Common myeloid progenitor, CD34-positive (primary cell): ENCODE measurements around the gene IFNL3.

ENCODE experiments used
- CTCF ChIA-PET: fragments of 350-600 bp; sonication (Branson Sonifier 250); formaldehyde crosslinking; loops from one replicate; lab custom pipeline; 2021; ENCODE audit warnings: antibody characterized with exemption; lab: Charles Lee
- POLR2A ChIA-PET: fragments of 350-600 bp; sonication (Branson Sonifier 250); formaldehyde crosslinking; loops from one replicate; lab custom pipeline; 2021; ENCODE audit warnings: antibody characterized with exemption; lab: Charles Lee
- DNase-seq, 3 donors: peaks; one replicate each; pipeline versions ENCODE4 v3.0.0 to v3.0.0-alpha.2; 2013
- H3K27ac ChIP-seq, 2 experiments: 1 replicate in 1 of 2; 2 replicates in 1 of 2; pipeline ENCODE4 v1.7.0; 2013; ENCODE audit warnings: inconsistent platforms in 2 of 2, low read length in 2 of 2, mild to moderate bottlenecking in 2 of 2, low read depth in 1 of 2, moderate library complexity in 1 of 2; ENCODE audit not compliant: severe bottlenecking in 2 of 2, insufficient read depth in 1 of 2, poor library complexity in 1 of 2
- H3K27me3 ChIP-seq, 5 experiments: replicated peaks in 2 of 5; 1 replicate in 3 of 5; 2 replicates in 2 of 5; pipeline versions ENCODE4 v1.6.1 to v1.7.0; 2013; ENCODE audit warnings: low read length in 4 of 5, mild to moderate bottlenecking in 2 of 5, moderate library complexity in 2 of 5, inconsistent platforms in 1 of 5; ENCODE audit not compliant: insufficient read depth in 5 of 5, control insufficient read depth in 4 of 5
- H3K36me3 ChIP-seq, 4 experiments: 1 replicate in 2 of 4; 2 replicates in 2 of 4; pipeline versions ENCODE4 v1.6.1 to v1.7.0; 2013; ENCODE audit warnings: low read length in 3 of 4, control low read depth in 1 of 4, mild to moderate bottlenecking in 1 of 4; ENCODE audit not compliant: control insufficient read depth in 4 of 4, insufficient read depth in 4 of 4
- H3K4me1 ChIP-seq, 4 experiments: 1 replicate in 3 of 4; 2 replicates in 1 of 4; pipeline versions ENCODE4 v1.6.1 to v1.7.1; 2013; ENCODE audit warnings: low read length in 3 of 4, mild to moderate bottlenecking in 3 of 4, control low read depth in 1 of 4, inconsistent platforms in 1 of 4, moderate library complexity in 1 of 4; ENCODE audit not compliant: control insufficient read depth in 4 of 4, insufficient read depth in 4 of 4; ENCODE audit errors: control extremely low read depth in 1 of 4
- H3K4me3 ChIP-seq, 7 experiments: 1 replicate in 4 of 7; 2 replicates in 3 of 7; pipeline versions ENCODE4 v1.5.1 to v1.7.0; 2013; ENCODE audit warnings: mild to moderate bottlenecking in 7 of 7, low read length in 6 of 7, moderate library complexity in 6 of 7, inconsistent platforms in 2 of 7, low read depth in 2 of 7, control low read depth in 1 of 7; ENCODE audit not compliant: insufficient read depth in 4 of 7, control insufficient read depth in 1 of 7; ENCODE audit errors: extremely low read depth in 1 of 7
- H3K9me3 ChIP-seq, 5 experiments: 1 replicate in 4 of 5; 2 replicates in 1 of 5; pipeline versions ENCODE4 v1.6.1 to v1.7.1; 2013; ENCODE audit warnings: low read length in 4 of 5, mild to moderate bottlenecking in 2 of 5, inconsistent platforms in 1 of 5, low read depth in 1 of 5, moderate library complexity in 1 of 5; ENCODE audit not compliant: control insufficient read depth in 4 of 5, insufficient read depth in 2 of 5; ENCODE audit errors: control extremely low read depth in 1 of 5
- WGBS: methylation state at CpG from one replicate; pipeline ENCODE4 v1.1.5; 2013; ENCODE audit not compliant: insufficient coverage; 5-methylcytosine and 5-hydroxymethylcytosine counted together

IFNL3 gene

DNA sequence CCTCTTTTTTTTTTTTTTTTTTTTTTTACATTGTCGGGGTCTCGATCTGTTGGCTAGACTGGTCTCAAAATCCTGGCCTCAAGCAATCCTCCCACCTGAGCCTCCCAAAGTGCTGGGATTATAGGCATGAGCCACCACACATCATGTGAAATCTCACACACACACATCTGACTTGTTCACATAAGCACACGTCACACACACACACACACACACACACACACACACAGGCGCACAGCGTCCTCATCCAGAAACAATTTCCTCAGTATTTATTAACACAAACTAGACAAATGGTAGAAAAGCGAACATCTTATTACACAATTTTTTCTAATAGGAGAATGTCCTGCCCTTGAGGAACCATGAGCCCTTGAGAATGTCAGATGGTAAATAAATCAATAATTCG is 35.6 kb downstream of the IFNL3 start:
- H3K4me1 ChIP-seq: peaks cover 0 to under 1% (median 0%) of the 10 kb centered on the region in 4 experiments
- WGBS: 50% methylated on average over 2 of the region's 7 CpGs
- H3K36me3 ChIP-seq: no peaks in the 10 kb centered on the region
- ChIA-PET POLR2A (no interaction called here), CTCF (no interaction called here)
- no peak overlapping the region for H3K4me3 ChIP-seq
- H3K9me3 ChIP-seq: no peaks in the 10 kb centered on the region
- H3K27ac ChIP-seq: no peak overlapping the region
- peaks cover 0 to 14% (median 10%) of the 10 kb centered on the region in 5 experiments for H3K27me3 ChIP-seq
- no peak for DNase-seq

DNA sequence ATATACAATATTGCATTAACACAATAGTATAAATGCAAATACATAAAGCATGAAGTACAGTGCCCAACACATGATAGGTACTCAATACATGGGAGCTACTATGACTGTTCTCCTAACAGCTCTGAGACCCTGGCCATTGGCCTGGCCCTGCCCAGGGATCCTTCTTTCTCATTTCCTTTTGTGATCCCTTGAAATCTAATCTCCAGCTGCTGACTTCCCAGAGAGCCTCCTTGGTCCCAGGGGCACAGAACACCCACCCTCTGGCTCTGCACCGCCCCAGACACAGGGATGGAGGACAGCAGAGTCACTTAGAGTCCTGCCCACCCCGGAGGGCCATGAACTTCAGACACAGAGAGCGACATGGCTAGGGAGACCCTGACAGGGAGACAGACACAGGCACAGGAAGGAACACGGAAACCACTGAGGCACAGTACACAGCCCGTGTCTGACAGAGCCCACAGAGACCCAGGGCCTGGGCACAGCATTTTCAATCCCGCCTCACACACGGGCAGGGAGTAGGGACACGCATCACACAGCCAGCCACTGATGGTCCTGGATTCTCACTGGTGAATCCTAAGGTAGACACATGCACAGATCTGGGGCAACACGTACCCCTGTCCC is 36.5 kb downstream of the IFNL3 start:
- no peak overlapping the region for H3K27ac ChIP-seq
- peaks cover 0 to 22% (median 19%) of the 10 kb centered on the region in 5 experiments for H3K27me3 ChIP-seq
- CTCF ChIA-PET: no interaction called here
- H3K9me3 ChIP-seq: no peaks in the 10 kb centered on the region
- no peak overlapping the region for H3K4me3 ChIP-seq
- WGBS: 83% methylated on average over 9 of the region's 9 CpGs
- no peaks in the 10 kb centered on the region for H3K36me3 ChIP-seq
- DNase-seq: no peak
- H3K4me1 ChIP-seq: peaks cover 0 to 5% (median 1%) of the 10 kb centered on the region in 4 experiments
- POLR2A ChIA-PET: interaction anchor here (0.6 kb wide), 1 partner anchor 111 kb away, joined by 3 read pairs; no protein-coding TSS in a partner anchor

DNA sequence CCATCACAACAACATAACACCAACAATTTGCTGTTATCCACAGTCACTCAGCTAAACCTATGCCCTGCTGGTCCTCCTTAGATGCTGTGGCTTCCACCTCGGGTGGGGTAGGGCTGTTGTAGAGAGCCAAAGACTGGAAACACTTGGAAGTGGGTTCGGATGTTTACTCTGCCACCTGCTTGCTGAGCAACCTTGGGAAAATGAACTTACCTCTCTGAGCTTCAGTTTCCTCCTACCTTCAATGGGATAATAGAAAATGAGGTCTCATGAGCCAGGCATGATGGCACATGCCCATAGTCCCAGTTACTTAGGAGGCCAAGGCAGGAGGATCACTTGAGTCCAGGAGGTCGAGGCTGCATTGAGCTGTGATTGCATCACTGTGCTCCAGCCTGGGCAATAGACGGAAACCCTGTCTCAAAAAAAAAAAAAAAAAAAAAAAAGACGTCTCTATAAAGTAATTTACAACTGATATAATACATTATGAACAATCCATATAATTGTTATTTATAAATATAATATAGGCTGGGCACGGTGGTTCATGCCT is 37.4 kb downstream of the IFNL3 start:
- WGBS: 93% methylated on average over 2 of the region's 6 CpGs
- H3K27ac ChIP-seq: no peak overlapping the region
- H3K9me3 ChIP-seq: no peaks in the 10 kb centered on the region
- DNase-seq: no peak
- peaks cover 0 to 31% (median 23%) of the 10 kb centered on the region in 5 experiments for H3K27me3 ChIP-seq
- no peak overlapping the region for H3K4me3 ChIP-seq
- peaks cover 0 to 5% (median 1%) of the 10 kb centered on the region in 4 experiments for H3K4me1 ChIP-seq
- ChIA-PET POLR2A (no interaction called here), CTCF (no interaction called here)
- no peaks in the 10 kb centered on the region for H3K36me3 ChIP-seq

DNA sequence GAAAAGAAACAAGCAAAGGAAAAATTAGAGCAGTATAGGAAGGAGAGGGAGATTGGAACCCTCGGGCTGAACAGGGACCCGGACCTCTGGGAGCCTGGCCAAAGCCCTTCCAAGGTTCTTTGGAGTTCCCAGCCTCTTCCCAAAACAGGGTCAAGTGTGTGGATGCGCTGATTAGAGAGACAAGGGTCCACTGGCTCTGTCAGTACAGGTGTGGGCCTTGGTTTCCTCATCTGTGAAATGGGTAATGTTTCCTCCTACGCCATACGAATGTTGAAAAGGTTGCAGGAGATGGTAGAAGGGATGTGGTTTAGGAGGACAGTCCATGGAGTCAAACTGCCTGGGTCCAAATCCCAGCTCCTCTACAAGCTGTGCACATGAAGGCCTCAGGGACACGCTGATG is 38.7 kb downstream of the IFNL3 start:
- no peak overlapping the region for H3K4me3 ChIP-seq
- POLR2A ChIA-PET: interaction anchor here (0.7 kb wide), 1 partner anchor 9 kb away, joined by 3 read pairs; the partner anchor contains the start of gene NCCRP1
- H3K9me3 ChIP-seq: no peaks in the 10 kb centered on the region
- H3K36me3 ChIP-seq: no peaks in the 10 kb centered on the region
- peaks cover 0 to 41% (median 21%) of the 10 kb centered on the region in 5 experiments for H3K27me3 ChIP-seq
- no peak overlapping the region for H3K27ac ChIP-seq
- CTCF ChIA-PET: interaction anchor here (1.1 kb wide), 1 partner anchor 96 kb away, joined by 3 read pairs; no protein-coding TSS in a partner anchor
- DNase-seq: no peak
- WGBS: 96% methylated on average over 5 of the region's 6 CpGs
- peaks cover 0 to 5% (median 1%) of the 10 kb centered on the region in 4 experiments for H3K4me1 ChIP-seq

DNA sequence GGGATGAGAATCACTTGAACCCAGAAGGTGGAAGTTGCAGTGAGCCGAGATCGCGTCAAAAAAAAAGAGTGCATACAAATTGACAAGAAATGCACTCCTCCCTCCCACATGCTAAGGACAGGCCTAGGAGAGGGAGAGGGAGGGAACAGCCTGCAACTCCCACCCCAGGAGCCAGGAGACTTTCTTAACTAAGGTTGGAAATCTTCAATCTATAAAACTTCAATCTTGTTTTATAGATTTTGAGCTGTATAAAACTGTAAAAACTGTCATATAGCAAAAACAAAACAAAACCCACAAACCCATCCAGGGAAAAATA is 39.4 kb downstream of the IFNL3 start:
- H3K27ac ChIP-seq: no peak overlapping the region
- no peak for DNase-seq
- H3K36me3 ChIP-seq: no peaks in the 10 kb centered on the region
- H3K9me3 ChIP-seq: no peaks in the 10 kb centered on the region
- WGBS: no CpG with 5 or more reads among the region's 3 CpGs
- peaks cover 0 to 5% (median 1%) of the 10 kb centered on the region in 4 experiments for H3K4me1 ChIP-seq
- H3K4me3 ChIP-seq: no peak overlapping the region
- peaks cover 0 to 48% (median 23%) of the 10 kb centered on the region in 5 experiments for H3K27me3 ChIP-seq
- POLR2A ChIA-PET: interaction anchor here (0.7 kb wide), 1 partner anchor 8 kb away, joined by 3 read pairs; the partner anchor contains the start of gene NCCRP1
- CTCF ChIA-PET: interaction anchor here (1.1 kb wide), 1 partner anchor 95 kb away, joined by 3 read pairs; no protein-coding TSS in a partner anchor

- DNase-seq: peak in 1 of 3 donors; percentile 31
- Histone ChIP-seq H3K9me3 (no peaks in the 10 kb centered on the region), H3K4me1 (peaks cover 0 to 5% (median 1%) of the 10 kb centered on the region in 4 experiments), H3K36me3 (no peaks in the 10 kb centered on the region), H3K27ac (peak within 1 kb of the TSS in 1 of 2 experiments; percentile 43), H3K27me3 (peaks cover 0 to 62% (median 28%) of the 10 kb centered on the region in 5 experiments), H3K4me3 (peak within 1 kb of the TSS in 1 of 7 experiments; percentile 13)
- ChIA-PET POLR2A (no interaction called here), CTCF (interaction anchor here (0.7 to 0.9 kb wide), 4 partner anchors 11 to 174 kb away, joined by 3 read pairs; no protein-coding TSS in a partner anchor)
- WGBS: 19% methylated on average over 53 of the region's 57 CpGs
Measured at GRCh38 chr19:39203372-39204341, 41.1 kb downstream of the IFNL3 start, which contains the start of gene SYCN. Gene SYCN (minus strand): TSS chr19:39204263. CDS start chr19:39204254, 9 bp downstream.
